NCI-H1930 (cell line): ENCODE results near the gene STEAP1.
"Not testable (repeated sequence)": the region's sequence is repeated elsewhere in the genome, so short reads cannot be mapped to it uniquely, and the experiment has no call there.

Experiments
- DNase-seq, 2 experiments: peaks; one replicate each; lab custom pipeline; 2025; lab: John Stamatoyannopoulos, UW

Gene STEAP1

DNA sequence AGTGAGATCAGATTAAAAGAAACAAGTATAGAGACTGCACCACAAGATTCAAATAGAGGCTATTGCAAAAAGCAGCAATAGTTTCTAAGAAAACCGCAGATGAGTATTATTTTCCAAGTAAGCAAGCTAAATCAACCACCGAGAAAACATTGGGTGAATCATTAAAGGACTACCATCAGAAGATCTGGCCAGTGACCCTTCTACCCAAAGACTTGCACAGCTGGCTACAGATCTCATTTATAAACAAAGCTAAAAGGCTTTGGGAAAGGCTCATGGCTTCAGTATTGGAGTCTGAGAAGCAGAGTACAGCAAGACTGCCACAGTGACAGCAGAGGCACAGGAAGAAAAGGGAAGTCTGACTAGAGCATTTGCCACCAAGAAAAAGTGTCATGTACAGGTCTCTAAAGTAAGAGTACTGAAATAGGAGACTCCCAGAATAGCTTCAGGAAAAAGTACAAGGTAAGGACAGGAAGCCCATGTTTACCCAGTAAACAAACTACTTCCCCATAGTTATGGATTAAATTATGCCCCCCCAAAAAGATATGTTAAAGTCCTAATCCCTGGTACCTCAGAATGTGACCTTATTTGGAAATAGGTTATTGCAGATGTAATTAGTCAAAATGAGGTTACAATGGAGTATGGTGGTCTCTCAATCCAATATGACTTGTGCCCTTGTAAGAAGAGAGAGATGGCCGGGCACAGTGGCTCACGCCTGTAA is 19.0 kb downstream of the STEAP1 start:
- DNase-seq, result no peak

DNA sequence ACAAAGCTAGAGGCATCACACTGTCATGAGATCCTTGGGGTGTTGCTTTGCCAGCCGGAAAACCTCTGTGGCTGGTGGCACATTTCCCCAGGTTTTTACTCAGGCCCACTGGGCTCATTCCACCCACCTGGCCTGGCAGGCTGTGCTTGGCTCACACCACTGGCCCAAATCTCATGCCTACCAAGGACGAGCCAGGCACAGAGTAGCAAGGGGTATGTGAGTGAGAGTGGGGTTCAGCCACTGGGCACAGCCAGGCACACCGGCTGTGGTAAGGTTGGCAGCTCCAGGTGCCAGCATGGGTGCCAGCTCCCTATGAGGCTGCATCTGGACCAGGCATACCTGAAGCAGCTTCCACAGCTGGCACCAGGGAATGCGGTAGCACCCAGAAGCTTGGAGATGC is 21.4 kb downstream of the STEAP1 start:
- no peak for DNase-seq

GRCh38 chr7:90176195-90176594 is 21.9 kb downstream of the STEAP1 start:
- DNase-seq, result no peak

- DNase-seq, result no peak
These were observed 23.9 kb downstream of the STEAP1 start for GRCh38 chr7:90178166-90178565.

DNA sequence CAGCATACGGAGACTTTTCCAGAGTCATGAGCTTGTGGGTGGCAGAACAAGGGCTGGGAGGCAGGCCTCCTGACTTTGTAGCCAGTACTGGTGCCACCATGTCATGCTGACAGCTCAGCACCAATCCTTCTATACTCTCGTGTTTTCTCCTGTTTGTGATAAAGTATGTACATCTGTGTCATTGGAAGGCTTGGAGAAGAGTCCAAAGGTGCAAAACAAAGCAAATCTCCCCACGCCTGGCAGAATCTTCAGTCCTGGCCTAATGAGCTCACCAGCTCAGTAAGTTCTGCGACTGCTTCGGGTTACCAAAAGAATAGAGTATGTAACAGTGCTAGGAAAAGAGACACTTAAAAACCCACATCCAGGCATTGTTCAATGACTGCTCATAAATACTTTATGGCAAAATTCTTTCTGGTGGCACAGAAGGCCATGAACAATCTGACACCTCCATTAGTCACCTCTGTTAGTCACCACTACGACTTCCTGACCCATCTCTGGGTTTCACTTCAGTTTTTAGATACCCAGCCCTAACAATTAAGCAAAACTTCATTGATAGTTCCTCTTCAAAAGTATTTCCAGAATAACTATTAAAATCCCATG is 24.5 kb downstream of the STEAP1 start:
- no peak for DNase-seq

DNA sequence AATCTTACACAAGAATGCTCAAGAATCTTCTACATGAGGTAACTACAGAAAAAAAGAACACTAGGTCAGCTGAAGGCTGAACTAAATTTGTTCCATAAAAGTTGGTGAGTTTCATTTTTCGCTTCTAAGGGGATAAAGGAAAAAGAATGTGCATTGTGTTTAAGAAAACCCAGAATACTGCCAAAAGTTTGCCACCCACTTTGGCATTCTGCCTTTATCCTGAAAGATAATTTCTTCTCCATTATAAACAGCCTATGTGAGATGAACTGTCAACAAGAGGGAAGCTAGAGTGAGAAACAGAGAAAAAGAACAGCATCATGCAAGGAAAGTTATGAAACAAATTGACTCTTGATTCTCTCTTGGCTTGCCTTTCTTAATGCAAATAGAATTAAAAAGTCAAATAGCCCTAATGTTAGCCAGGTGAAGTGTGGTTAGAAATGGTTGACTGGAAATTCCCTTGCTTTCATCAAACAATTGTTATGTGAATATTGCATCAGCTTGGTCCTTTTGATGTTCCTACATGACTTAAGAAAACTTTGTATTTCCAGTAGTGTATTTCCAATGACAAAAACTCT is 25.8 kb downstream of the STEAP1 start:
- no peak for DNase-seq

DNA sequence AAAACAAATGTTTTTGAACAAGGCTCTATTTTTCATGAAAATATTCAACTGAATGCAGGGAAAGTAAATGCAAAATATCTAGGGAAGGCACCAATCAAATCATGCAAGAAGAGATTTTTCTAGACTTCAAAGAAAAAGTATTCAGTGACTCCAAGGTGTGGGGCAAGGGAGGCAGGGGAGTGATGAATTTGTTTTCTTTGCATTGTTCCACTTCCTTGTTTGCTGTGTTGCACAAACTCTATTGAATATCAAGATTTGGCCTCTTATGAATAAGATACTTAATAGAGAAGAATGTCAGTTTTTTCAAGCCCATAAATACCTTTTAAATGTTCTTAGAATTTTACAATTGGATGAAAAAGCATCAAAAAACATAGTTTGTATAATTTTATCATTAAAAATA is 26.4 kb downstream of the STEAP1 start:
- no peak for DNase-seq

- no peak for DNase-seq
These were observed 27.2 kb downstream of the STEAP1 start for GRCh38 chr7:90181485-90181884.

GRCh38 chr7:90186290-90186689 is 32.0 kb downstream of the STEAP1 start:
- DNase-seq, result not testable (repeated sequence)

- no peak for DNase-seq
These were observed 33.3 kb downstream of the STEAP1 start for GRCh38 chr7:90187507-90188050.

GRCh38 chr7:90188281-90188680 is 34.0 kb downstream of the STEAP1 start:
- DNase-seq, result no peak

DNA sequence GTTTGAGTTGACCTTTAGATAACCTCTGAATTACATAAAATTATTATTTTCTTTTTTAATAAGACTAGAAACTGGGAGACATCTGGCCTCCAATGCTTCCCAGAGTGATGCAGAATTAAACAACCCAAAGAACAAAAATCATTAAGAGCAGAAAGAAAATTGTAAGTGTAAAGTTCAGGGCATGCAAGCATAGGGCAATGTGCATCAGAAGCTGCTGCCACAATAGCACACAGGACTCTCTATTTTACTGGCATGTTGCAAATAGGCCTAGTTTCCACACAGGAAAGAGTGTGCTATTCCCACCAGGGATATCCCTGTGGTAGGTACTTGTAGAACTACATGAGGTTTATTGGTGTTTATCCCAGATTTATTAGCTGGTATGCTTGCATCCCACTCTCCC is 36.7 kb downstream of the STEAP1 start:
- DNase-seq, result no peak

DNA sequence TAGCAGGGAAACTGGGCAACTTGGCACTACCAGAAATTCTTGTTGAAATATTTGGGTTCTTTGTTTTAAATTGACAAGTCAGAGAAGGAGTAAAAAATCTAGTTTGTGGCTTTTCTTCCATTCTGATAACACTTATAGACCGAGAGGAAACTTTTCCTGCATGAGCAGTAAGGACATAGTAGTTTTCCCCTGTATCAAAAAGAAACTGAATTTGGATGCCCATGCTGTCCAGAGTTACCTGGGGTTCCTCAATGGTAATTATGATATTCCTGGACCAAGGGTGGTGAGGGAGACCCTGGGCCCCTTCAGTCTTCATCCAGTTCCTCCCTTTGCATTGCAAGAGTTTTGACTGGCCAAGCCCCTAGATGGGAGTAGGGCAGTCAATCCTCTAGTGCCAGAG is 37.4 kb downstream of the STEAP1 start:
- DNase-seq, result no peak

DNA sequence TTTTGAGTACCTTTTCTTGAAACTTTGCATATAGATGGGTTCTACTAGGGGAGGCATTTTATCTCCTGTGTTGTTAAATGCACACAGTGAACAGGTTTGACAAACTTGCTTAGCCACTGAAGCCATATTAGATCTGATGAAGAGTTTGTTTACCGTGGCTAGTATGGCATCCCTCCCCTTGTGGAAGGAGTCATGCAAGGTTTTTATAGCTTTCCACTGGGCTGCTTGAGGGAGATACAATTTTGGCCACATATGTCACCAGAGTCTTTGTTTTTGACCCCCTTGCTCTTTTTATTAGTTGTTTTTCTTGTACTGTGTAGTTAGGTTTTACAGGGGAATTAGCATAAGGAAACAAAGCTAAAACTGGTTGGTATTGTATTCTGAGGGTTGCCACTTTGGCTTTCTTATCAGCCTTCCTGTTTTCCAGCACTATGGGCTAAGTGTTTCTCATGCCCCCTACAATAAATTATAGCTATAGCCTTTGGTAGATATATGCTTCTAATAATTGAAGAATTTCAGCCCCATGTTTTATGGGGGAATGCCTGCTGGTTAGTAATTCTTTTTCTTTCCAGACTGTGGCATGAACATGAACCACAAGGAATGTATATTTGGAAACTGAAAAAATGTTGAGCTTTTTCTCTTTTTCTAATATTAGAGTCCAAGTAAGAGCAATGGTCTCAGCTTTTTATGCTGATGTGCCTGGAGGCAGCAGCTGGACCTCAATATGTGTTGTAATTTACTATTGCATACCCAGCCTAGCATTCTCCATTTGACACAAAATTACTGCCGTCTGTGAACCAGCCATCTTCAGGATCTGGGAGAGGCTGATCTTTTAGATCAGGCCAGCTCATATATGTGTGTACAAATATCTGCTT is 38.8 kb downstream of the STEAP1 start:
- no peak for DNase-seq

DNA sequence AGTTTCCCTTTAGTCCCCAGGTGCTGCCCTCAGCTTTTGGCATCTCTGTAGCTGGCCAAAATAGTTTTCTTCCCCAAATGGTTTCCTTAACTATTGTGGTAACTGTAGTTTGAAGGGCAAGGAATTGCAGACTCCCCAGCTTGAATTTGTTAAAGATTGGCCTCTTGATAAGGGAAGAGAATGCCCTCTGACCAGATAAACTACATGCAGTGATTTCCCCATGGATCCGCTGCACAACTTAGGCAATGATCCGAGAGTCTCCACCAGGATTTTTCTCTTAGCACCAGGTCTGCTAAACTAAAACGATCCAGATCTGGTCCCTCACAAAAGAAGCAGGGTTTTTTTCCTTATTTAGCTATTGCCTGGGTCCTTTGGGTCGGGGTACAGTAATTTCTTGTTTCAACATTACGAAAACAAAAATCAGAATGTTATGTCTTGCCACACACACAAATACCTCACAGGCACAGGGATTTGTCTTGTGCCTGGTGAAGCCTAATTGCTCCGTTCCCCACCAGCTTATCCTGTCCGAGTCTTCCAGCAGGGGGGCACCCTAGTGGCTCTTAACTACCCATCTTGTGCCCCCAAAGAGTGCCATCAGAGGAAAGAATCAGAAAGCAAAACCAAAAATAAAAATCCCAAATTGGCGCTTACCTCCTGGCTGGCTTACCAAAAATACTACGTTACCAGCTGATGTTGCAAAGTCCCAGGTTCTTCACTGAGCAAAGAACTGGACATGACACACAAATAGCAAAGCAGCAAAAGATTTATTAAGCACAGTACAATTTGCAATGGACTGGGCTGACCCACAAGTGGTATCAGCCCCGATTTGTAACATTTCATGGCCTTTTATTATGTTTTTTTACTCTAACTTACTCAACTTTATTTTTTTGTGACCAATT is 40.9 kb downstream of the STEAP1 start:
- no peak for DNase-seq

DNA sequence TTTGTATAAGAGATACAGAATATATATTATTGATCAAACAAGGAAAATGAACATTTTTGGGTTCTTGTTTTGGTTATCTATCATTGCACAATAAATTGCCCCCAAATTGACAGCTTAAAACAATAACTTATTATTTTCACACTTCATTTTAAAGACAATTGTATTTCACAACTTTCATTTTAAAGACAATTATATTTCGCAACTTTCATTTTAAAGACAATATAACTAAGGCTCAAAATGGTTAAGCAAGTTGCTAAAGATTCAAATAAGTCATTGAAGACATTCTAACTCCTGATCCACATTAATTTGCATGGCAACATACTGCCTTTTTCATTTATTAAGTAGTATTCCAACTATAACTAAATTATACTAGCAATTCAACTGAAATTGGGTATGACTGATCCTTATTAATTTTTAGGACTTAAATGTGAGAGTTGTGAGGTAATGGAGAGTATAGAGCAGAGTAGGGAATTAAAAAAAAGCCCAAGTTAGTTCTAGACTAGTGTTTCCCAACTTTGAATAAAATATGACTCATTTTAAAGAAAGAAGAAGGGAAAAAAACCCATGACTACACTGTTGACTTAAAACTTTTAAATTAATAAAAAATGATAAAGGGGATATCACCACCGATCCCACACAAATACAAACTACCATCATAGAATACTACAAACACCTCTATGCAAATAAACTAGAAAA is 47.4 kb downstream of the STEAP1 start:
- DNase-seq, result no peak

DNA sequence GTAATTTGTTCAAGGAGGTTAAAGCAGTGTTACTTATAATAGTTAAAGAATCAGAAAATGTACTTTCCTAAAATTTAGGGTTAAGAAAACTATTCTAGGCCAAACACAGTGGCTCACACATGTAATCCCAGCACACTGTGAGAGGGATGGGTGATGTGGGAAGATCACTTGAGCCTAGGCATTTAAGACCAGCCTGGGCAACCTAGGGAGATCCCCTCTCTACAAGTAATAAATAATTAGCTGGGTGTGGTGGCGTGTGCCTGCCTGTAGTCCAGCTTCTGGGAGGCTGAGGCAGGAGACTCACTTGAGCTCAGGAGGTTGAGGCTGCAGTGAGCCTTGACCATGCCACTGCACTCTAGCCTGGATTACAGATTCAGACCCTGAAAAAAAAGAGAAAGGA is 53.7 kb downstream of the STEAP1 start:
- DNase-seq, result no peak

DNA sequence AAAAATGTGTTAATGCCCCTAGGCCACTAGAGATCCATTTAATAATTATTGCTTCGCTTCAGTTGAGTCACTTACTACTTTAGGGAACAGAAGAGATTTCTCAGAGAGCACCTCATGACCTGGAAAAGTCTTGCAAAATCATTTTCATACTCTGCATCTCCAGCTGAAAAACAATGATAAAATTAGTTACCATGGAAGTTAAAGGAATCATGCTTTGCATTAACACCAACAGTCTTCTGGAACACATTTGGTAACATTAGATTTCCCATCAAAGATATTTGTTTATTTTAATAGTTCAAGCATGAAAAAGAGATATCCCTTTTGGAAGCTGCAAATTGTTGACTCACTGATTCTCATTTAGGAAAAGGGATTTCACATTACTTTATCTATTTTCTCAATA is 55.5 kb downstream of the STEAP1 start:
- DNase-seq, result no peak

- DNase-seq, result no peak
These were observed 56.2 kb downstream of the STEAP1 start for GRCh38 chr7:90210475-90210874.

- peak in 1 of 2 experiments; percentile 36 for DNase-seq
These were observed 56.7 kb downstream of the STEAP1 start for GRCh38 chr7:90210981-90211380.
